Astrocyte of the cerebellum (primary cell): ENCODE data around the gene TM9SF1.

Experiments used
- DNase-seq: peaks from one replicate; pipeline ENCODE4 v3.0.0-alpha.2; 2011; ENCODE audit warnings: low read depth
- H3K4me3 ChIP-seq: 2 replicates; pipeline ENCODE4 v1.5.1; 2011; ENCODE audit warnings: mild to moderate bottlenecking, low read depth, low read length, moderate library complexity
- CTCF ChIP-seq: IDR thresholded peaks from 2 replicates; pipeline ENCODE4 v1.5.1; 2012; ENCODE audit warnings: low read length, low read depth, moderate library complexity, mild to moderate bottlenecking; ENCODE audit errors: missing control alignments
- in situ Hi-C: cut with HindIII; loops from 2 replicates; pipeline ENCODE4 v1.10.0; 2017; ENCODE audit warnings: low sequenced_read_pairs

TM9SF1 gene

GRCh38 chr14:24172261-24172860 lies 22.9 kb downstream of the TM9SF1 start:
- peak overlapping the region; percentile 51 for H3K4me3 ChIP-seq
- no peak for DNase-seq
- in situ Hi-C loops, result no loop called here
- TF ChIP-seq CTCF, result no peak

GRCh38 chr14:24171422-24172260 lies 23.6 kb downstream of the TM9SF1 start, which contains the start of gene REC8:
REC8 (plus strand) TSS chr14:24172080; CDS start chr14:24172553, 473 bp downstream.
- DNase-seq, result peak; percentile 89
- in situ Hi-C loops, result no loop called here
- no peak for TF ChIP-seq CTCF
- peak within 1 kb of the TSS; percentile 51 for H3K4me3 ChIP-seq

GRCh38 chr14:24167469-24168114 lies 27.6 kb downstream of the TM9SF1 start:
- TF ChIP-seq CTCF, result no peak
- H3K4me3 ChIP-seq, result no peak overlapping the region
- no peak for DNase-seq
- in situ Hi-C loops, result no loop called here

GRCh38 chr14:24165785-24166184 lies 29.5 kb downstream of the TM9SF1 start:
- TF ChIP-seq CTCF, result no peak
- H3K4me3 ChIP-seq, result no peak overlapping the region
- DNase-seq, result no peak
- in situ Hi-C loops, result no loop called here

GRCh38 chr14:24164518-24164991 lies 30.7 kb downstream of the TM9SF1 start:
- in situ Hi-C loops, result no loop called here
- no peak overlapping the region for H3K4me3 ChIP-seq
- no peak for TF ChIP-seq CTCF
- DNase-seq, result no peak

- no peak for DNase-seq
- in situ Hi-C loops, result no loop called here
- no peak for TF ChIP-seq CTCF
- peak overlapping the region; percentile 93 for H3K4me3 ChIP-seq
Measured at GRCh38 chr14:24162093-24162492, 33.1 kb downstream of the TM9SF1 start.
